Endodermal cell (in vitro differentiated cells): ENCODE measurements around the gene MAPK1. TPM values are rescaled to one million over a fixed set of nuclear protein-coding genes. Genes with fewer than 3 reads are reported as not detected.

Source experiments
- DNase-seq: peaks from one replicate; pipeline ENCODE4 v3.0.0-alpha.2; 2017
- H3K27ac ChIP-seq: 2 replicates; pipeline ENCODE4 v1.5.1; 2013; ENCODE audit warnings: mild to moderate bottlenecking, low read depth, low read length, moderate library complexity
- H3K27me3 ChIP-seq: 2 replicates; pipeline ENCODE4 v1.6.1; 2013; ENCODE audit warnings: mild to moderate bottlenecking, low read length, moderate library complexity; ENCODE audit not compliant: insufficient read depth, control insufficient read depth, poor library complexity, severe bottlenecking
- H3K36me3 ChIP-seq: 2 replicates; pipeline ENCODE4 v1.7.0; 2013; ENCODE audit warnings: mild to moderate bottlenecking, low read length, moderate library complexity; ENCODE audit not compliant: control insufficient read depth, insufficient read depth
- H3K4me1 ChIP-seq: one replicate; pipeline ENCODE4 v1.7.0; 2013; ENCODE audit warnings: low read length; ENCODE audit not compliant: control insufficient read depth, insufficient read depth
- H3K4me3 ChIP-seq: 2 replicates; pipeline ENCODE4 v1.5.1; 2013; ENCODE audit warnings: mild to moderate bottlenecking, low read length, moderate library complexity
- H3K9ac ChIP-seq: 2 replicates; pipeline ENCODE4 v1.6.1; 2013; ENCODE audit warnings: mild to moderate bottlenecking, low read length, moderate library complexity; ENCODE audit not compliant: poor library complexity, severe bottlenecking; ENCODE audit errors: extremely low read depth
- H3K9me3 ChIP-seq: 2 replicates; pipeline ENCODE4 v1.6.1; 2013; ENCODE audit warnings: mild to moderate bottlenecking, low read length, moderate library complexity; ENCODE audit not compliant: control insufficient read depth
- H3K27ac Mint-ChIP-seq: 2 replicates; pipeline ENCODE4 v1.8.0; 2020; ENCODE audit warnings: mixed read lengths
- H3K27me3 Mint-ChIP-seq: 2 replicates; pipeline ENCODE4 v1.8.0; 2021; ENCODE audit warnings: mild to moderate bottlenecking, mixed read lengths; ENCODE audit not compliant: insufficient read depth
- H3K36me3 Mint-ChIP-seq: 2 replicates; pipeline ENCODE4 v1.8.0; 2020; ENCODE audit warnings: low read depth, mixed read lengths
- H3K4me1 Mint-ChIP-seq: 2 replicates; pipeline ENCODE4 v1.8.0; 2020; ENCODE audit warnings: mixed read lengths
- H3K4me3 Mint-ChIP-seq: 2 replicates; pipeline ENCODE4 v1.8.0; 2020; ENCODE audit warnings: mild to moderate bottlenecking, moderate library complexity, mixed read lengths
- H3K9me3 Mint-ChIP-seq: 2 replicates; pipeline ENCODE4 v1.8.0; 2020; ENCODE audit warnings: mild to moderate bottlenecking, mixed read lengths
- CTCF ChIP-seq: fragments of 200-600 bp; sonication (generic); conservative IDR thresholded peaks from 2 replicates; pipeline ENCODE4 v1.5.0; 2021; ENCODE audit warnings: antibody characterized with exemption, mild to moderate bottlenecking
- WGBS, 2 experiments: methylation state at CpG; one replicate each; pipeline versions ENCODE4 v1.1.5 to v1.1.7; 2013; ENCODE audit warnings: missing lambda C conversion rate in 2 of 2, mixed read lengths in 1 of 2; ENCODE audit not compliant: insufficient coverage in 1 of 2, insufficient read length in 1 of 2; 5-methylcytosine and 5-hydroxymethylcytosine counted together
- total RNA-seq, 2 donors: library from RNA; stranded (reverse); fragmentation: NEBNext Ultra II Directional in 1 of 2; extraction: Animal tissue kit (Norgen Biotek cat#: 25700) in 1 of 2; gene quantifications; 2 replicates in 1 of 2; 3 replicates in 1 of 2; pipeline ENCODE4 v1.2.1, GENCODE V29; 2021

Gene MAPK1
- total RNA-seq, 2 donors from 2014 or later = 76.8 to 78.6 TPM

DNA sequence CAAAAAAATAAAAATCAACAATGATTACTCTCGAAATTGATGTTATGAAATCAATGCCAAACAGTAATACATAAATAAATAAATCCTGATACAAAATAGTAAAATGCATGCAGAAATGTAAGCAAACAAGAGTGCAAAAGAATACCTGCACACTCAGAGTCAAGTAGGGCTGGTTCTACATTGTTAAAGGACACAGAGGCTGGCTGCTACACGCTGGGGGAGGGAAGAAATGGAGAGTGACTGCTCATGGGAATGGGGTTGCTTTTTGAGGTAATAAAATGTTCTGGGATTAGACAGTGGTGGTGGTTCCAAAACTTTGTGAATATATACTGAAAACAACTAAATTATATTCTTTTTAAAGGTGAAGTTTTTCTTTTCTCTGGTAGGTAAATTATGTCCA is 32.1 kb downstream of the MAPK1 start:
- Histone ChIP-seq H3K27ac (no peak overlapping the region), H3K9ac (no peak overlapping the region), H3K36me3 (peaks cover 6% of the 10 kb centered on the region), H3K4me1 (no peaks in the 10 kb centered on the region), H3K9me3 (no peaks in the 10 kb centered on the region), H3K27me3 (no peaks in the 10 kb centered on the region), H3K4me3 (no peak overlapping the region)
- no peak for TF ChIP-seq CTCF
- no peaks in the 10 kb centered on the region for H3K9me3 Mint-ChIP-seq
- no peak overlapping the region for H3K4me3 Mint-ChIP-seq
- 52 to 63% methylated on average over 1 of the region's 2 CpGs for WGBS, 2 experiments
- no peak overlapping the region for H3K27ac Mint-ChIP-seq
- peaks cover 2% of the 10 kb centered on the region for H3K36me3 Mint-ChIP-seq
- DNase-seq = no peak
- no peaks in the 10 kb centered on the region for H3K27me3 Mint-ChIP-seq
- peaks cover 31% of the 10 kb centered on the region for H3K4me1 Mint-ChIP-seq

GRCh38 chr22:21834869-21835268 is 32.6 kb downstream of the MAPK1 start:
- H3K36me3 ChIP-seq = peaks cover 6% of the 10 kb centered on the region
- 89 to 90% methylated on average over 3 to 4 of the region's 4 CpGs for WGBS, 2 experiments
- H3K9me3 ChIP-seq = no peaks in the 10 kb centered on the region
- no peak for DNase-seq
- H3K4me3 ChIP-seq = no peak overlapping the region
- H3K4me1 ChIP-seq = no peaks in the 10 kb centered on the region
- Mint-ChIP-seq H3K4me1 (peaks cover 31% of the 10 kb centered on the region), H3K4me3 (no peak overlapping the region), H3K27ac (peak overlapping the region; percentile 8), H3K27me3 (no peaks in the 10 kb centered on the region), H3K9me3 (no peaks in the 10 kb centered on the region), H3K36me3 (peaks cover 2% of the 10 kb centered on the region)
- H3K27me3 ChIP-seq = no peaks in the 10 kb centered on the region
- no peak overlapping the region for H3K27ac ChIP-seq
- no peak for TF ChIP-seq CTCF
- no peak overlapping the region for H3K9ac ChIP-seq

GRCh38 chr22:21832291-21833290 is 34.9 kb downstream of the MAPK1 start:
- 73 to 74% methylated on average over 4 to 5 of the region's 8 CpGs for WGBS, 2 experiments
- peak; percentile 68 for DNase-seq
- no peaks in the 10 kb centered on the region for H3K9me3 ChIP-seq
- peaks cover 6% of the 10 kb centered on the region for H3K36me3 ChIP-seq
- no peaks in the 10 kb centered on the region for H3K9me3 Mint-ChIP-seq
- no peaks in the 10 kb centered on the region for H3K36me3 Mint-ChIP-seq
- H3K4me1 Mint-ChIP-seq = peaks cover 36% of the 10 kb centered on the region
- no peak overlapping the region for H3K4me3 ChIP-seq
- H3K4me3 Mint-ChIP-seq = no peak overlapping the region
- TF ChIP-seq CTCF = no peak
- peak overlapping the region; percentile 3 for H3K27ac Mint-ChIP-seq
- H3K27me3 ChIP-seq = no peaks in the 10 kb centered on the region
- no peak overlapping the region for H3K9ac ChIP-seq
- H3K4me1 ChIP-seq = no peaks in the 10 kb centered on the region
- H3K27ac ChIP-seq = no peak overlapping the region
- no peaks in the 10 kb centered on the region for H3K27me3 Mint-ChIP-seq
